GM10266 (cell line): ENCODE results near the gene DYRK1A.
"Not testable (repeated sequence)": the region's sequence is repeated elsewhere in the genome, so short reads cannot be mapped to it uniquely, and the experiment has no call there.

Experiments
- DNase-seq: peaks from one replicate; pipeline ENCODE4 v3.0.0; 2012; ENCODE audit errors: extremely low spot score
- TF ChIP-seq, protein P1 (sequence below): IDR thresholded peaks from 2 replicates; pipeline ENCODE4 v1.5.1; 2012; ENCODE audit warnings: mild to moderate bottlenecking, low read depth; ENCODE audit not compliant: control insufficient read depth, insufficient read depth; ENCODE audit errors: missing control alignments

Gene DYRK1A

DNA sequence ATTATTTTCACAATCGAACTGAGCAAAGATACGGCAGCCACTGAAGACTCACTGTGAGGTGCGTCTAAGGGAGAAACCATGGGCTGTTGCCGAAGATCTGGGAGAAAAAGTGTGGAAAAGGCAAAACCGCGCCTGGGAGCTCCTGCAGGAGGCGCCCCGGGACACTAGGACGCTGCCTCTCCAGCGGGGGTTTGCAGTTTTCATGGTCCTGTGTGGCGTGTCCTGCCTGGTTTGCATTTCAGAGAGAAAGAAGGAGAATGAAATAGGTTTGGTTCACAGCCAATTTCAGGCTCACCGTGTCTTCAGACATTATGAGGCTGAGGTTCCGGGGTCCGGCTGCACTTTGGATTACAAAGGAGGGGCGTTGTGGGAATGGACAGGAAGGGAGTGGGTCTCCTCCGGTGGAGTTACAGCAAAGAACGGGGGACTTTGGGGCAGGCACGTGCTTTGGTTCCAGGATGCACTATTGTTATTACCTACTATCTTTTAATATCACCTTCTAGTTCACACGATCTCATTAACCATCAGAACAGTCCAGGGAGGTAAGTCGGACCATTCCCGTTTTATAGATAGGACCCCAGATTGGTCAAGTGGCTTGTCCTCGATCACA is 179.8 kb downstream of the DYRK1A start:
- TF ChIP-seq, protein P1, sequence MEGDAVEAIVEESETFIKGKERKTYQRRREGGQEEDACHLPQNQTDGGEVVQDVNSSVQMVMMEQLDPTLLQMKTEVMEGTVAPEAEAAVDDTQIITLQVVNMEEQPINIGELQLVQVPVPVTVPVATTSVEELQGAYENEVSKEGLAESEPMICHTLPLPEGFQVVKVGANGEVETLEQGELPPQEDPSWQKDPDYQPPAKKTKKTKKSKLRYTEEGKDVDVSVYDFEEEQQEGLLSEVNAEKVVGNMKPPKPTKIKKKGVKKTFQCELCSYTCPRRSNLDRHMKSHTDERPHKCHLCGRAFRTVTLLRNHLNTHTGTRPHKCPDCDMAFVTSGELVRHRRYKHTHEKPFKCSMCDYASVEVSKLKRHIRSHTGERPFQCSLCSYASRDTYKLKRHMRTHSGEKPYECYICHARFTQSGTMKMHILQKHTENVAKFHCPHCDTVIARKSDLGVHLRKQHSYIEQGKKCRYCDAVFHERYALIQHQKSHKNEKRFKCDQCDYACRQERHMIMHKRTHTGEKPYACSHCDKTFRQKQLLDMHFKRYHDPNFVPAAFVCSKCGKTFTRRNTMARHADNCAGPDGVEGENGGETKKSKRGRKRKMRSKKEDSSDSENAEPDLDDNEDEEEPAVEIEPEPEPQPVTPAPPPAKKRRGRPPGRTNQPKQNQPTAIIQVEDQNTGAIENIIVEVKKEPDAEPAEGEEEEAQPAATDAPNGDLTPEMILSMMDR, result no peak
- no peak for DNase-seq

DNA sequence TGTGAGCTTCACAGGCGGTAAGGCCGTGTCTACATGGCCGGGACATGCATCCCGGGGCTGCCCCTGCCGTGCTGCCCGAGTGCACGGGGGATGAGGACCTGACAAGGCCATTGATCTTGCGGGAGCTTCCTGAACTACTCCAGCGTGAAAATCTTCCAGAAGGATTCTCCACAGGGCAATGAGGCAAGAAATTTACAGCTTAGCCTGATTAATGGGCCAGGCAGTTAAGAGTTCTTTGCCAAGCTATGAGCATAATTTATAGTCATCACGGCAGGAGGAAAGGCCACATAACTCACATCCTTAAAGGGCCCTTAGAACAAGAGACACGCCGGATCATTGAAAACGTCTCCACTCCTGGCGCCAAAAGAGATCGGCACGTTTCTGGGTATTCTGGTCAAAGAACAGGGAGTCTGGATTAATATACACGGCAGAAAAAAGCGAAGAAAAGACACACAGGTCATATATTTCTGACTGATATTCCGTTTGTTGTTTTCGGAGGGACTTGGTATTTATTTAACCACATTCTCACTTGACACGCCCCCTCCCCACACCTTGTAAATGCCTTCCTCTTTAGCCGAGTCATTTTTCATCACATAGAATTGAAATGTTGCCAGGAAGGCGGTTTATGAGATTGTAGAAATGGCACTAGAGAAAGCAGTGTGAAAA is 180.5 kb downstream of the DYRK1A start:
- DNase-seq, result no peak
- TF ChIP-seq, protein P1, result no peak

DNA sequence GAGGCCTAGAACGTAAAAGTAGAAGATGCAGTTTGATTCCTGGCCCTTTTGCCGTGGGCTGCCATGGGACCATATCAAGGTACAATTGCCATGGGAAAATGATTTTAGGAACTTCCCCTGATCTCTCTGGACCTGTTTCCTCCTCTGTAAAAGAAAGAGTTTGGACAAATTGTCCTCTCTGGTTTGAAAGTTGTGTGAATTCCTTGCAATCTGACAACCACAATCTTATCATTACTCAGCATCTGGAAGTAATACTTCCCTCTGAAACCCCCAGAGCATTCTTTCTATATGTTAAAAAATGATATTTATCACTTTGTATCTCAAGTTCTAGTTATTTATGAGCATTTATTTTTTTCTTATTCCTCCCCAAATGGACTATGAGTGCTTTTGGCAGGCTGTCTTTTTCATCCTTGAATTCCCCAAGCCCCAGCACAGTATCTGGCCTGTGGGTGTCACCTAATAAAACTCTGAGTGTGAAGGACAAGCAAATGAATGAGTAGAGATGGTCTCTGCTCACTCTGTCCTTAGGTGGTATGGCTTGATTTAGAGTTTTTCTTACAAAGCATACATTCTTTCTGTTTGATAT is 181.1 kb downstream of the DYRK1A start:
- DNase-seq, result no peak
- TF ChIP-seq, protein P1, result no peak

DNA sequence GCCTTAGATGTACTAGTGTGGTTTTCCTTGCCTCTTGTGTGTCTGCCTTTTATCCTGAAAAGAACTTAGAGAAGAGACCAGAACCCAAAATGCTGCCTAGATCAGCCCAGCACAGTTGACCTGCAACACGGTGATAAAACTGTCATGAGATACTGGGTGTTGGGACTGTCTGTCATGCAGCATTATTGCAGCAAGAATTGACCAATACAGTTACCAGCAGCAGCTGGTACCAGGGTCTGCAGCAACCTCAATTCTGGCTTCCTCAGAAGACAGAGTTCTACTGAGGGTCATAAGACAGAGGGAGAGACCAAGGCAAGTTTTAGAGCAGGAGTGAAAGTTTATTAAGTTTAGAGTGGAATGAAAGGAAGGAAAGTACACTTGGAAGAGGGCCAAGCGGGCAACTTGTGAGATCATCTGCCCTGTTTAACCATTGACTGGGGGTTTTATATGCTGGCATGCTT is 182.0 kb downstream of the DYRK1A start:
- TF ChIP-seq, protein P1, result no peak
- no peak for DNase-seq

DNA sequence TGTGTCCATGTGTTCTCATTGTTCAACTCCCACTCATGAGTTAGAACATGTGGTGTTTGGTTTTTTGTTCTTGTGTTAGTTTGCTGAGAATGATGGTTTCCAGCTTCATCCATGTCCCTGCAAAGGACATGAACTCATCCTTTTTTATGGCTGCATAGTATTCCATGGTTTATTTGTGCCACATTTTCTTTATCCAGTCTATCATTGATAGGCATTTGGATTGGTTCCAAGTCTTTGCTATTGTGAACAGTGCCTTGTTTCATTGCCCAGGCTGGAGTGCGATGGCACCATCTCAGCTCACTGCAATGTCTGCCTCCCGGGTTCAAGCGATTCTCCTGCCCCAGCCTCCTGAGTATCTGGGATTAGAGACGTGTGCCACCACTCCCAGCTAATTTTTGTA is 183.2 kb downstream of the DYRK1A start:
- DNase-seq, result not testable (repeated sequence)

DNA sequence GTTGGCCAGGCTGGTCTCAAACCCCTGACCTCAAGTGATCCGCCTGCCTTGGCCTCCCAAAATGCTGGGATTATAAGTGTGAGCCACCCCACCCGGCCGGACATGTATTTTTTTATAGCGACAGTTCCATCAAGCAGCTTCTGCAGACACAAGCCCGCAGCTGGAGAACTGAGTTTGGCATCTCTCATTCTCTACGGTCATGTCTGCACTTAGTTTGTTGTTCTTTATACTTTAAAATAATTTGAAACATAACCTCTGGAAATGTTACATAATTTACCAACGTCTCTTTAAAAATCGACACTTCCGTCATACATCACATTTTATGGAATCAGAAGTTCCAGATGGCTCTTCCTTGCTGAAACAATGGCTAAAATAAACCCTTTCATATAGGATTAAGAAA is 183.6 kb downstream of the DYRK1A start:
- TF ChIP-seq, protein P1, result no peak

DNA sequence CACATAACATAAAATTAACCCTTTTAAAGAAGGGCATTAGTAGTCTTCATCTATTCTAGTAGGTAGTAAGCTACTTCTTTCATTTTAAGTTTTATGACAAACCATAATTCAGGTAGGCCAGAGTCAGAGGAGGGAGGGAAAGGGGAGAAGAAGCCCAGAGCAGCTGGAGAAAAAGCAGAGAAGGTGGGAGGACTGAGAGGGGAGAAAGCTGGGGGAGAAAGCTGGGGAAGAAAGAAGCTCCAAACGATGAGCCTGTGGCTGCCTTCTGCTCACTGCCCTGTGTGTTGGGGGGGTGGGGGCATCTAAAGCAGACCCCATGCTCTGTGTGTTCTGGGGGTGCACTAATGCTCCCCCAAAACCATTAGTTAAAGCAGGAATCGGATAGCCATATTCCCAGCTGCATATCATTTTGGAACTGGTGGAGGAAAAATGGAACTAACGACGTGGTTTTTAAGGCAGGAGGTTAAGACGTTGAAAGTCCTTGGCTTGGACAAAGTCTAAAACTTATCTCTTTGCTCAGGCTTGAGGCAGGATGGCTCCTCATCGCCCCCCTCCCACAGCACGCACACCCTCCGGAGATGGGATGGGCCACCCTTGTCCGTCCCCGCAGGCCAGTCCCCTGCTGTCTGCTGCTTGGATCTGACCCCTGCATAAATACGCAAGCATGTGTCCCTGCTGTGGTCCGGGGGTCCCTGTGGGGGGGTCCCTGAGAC is 184.2 kb downstream of the DYRK1A start:
- TF ChIP-seq, protein P1, result no peak

More for the DNA sequence above, 183.6 kb downstream of the DYRK1A start:
- DNase-seq, result no peak

More for the DNA sequence above, 184.2 kb downstream of the DYRK1A start:
- DNase-seq, result no peak
